HL-60 (cell line): ENCODE data around the gene ALDH2.

ENCODE experiments used
- CTCF ChIP-seq: IDR thresholded peaks from one replicate; pipeline ENCODE4 v1.5.1; 2011; ENCODE audit warnings: low read length, control low read depth, inconsistent platforms; ENCODE audit not compliant: insufficient read depth
- GABPA ChIP-seq: IDR thresholded peaks from 2 replicates; pipeline ENCODE4 v1.6.1; 2012; ENCODE audit warnings: low read depth
- POLR2AphosphoS5 ChIP-seq: IDR thresholded peaks from 2 replicates; pipeline ENCODE4 v1.6.1; 2012; ENCODE audit warnings: low read depth
- REST ChIP-seq: IDR thresholded peaks from 2 replicates; pipeline ENCODE4 v1.6.1; 2012; ENCODE audit warnings: low read depth; ENCODE audit not compliant: insufficient replicate concordance
- SPI1 ChIP-seq: IDR thresholded peaks from 2 replicates; pipeline ENCODE4 v1.6.1; 2012; ENCODE audit warnings: low read depth, mild to moderate bottlenecking, borderline replicate concordance

GRCh38 chr12:111757361-111758119, 9.2 kb upstream of the ALDH2 start:
- TF ChIP-seq CTCF (no peak), GABPA (no peak), POLR2AphosphoS5 (peak; percentile 82), REST (no peak), SPI1 (peak; percentile 100)
